Measurements from ENCODE around the gene ARMC8.

- TF ChIP-seq CTCF (IDR thresholded peaks at IDR 0.05) (no peak), POLR2A (IDR thresholded peaks at IDR 0.05) (no peak)
These were observed at the start of gene ARMC8 for GRCh38 chr3:138187296-138188012.

Measured in lower leg skin (tissue), 3 donors.